NCI-H2171 (cell line): ENCODE results near the gene RNF148.

Experiments
- DNase-seq: peaks from one replicate; lab custom pipeline; 2025; lab: John Stamatoyannopoulos, UW

Gene RNF148, protein sequence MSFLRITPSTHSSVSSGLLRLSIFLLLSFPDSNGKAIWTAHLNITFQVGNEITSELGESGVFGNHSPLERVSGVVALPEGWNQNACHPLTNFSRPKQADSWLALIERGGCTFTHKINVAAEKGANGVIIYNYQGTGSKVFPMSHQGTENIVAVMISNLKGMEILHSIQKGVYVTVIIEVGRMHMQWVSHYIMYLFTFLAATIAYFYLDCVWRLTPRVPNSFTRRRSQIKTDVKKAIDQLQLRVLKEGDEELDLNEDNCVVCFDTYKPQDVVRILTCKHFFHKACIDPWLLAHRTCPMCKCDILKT

DNA sequence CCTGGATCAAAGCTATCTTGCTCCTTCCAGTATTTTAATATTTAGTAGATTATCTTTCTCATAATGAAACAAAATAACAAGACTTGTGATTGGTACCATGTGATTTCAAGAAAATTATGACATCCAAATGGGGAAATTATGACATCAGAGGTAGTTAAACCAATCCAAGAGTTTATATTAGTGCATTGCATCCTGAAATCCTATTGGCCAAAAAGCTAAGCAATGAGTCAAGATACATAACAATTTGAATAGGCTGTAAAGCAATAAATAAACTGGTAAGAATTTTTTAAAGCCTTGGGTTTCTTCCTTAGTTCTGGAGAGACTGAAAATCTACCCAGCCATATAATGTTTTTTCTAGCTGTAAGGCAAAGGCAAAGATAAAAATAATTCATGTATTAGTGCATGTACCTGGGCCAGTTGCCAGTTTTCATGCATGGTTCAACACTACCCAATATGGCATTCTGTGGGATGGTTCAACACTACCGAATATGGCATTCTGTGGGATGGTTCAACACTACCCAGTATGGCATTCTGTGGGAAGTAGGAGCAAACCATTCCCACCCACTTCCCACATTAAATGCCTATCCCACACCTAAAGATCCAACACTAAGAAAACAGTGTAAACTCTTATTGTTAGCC lies at the start of gene RNF148:
Gene RNF148, minus strand, starts transcription at position 51 of the 639 bp plus-strand sequence. CDS start 172 bp downstream, outside the sequence.
- DNase-seq = no peak

DNA sequence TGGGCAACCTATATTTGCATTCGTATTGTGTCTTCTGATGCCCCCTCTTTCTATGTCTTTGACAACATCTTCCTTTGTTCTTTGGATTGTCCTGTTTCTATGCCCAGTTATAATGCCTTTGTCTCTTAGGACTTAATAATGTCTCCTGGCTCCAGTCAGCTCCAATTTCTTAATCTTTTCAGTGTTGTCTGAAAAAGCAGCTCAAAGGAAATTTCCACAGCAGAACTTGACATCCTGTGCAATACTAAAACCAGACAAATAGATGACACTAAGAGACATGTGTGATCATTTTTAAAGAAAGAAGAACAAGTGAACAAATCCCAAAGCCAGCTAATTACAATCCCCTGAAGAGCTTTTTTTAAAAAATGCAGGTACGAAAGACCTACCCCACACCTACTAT lies 47.7 kb upstream of the RNF148 start:
- DNase-seq = no peak

DNA sequence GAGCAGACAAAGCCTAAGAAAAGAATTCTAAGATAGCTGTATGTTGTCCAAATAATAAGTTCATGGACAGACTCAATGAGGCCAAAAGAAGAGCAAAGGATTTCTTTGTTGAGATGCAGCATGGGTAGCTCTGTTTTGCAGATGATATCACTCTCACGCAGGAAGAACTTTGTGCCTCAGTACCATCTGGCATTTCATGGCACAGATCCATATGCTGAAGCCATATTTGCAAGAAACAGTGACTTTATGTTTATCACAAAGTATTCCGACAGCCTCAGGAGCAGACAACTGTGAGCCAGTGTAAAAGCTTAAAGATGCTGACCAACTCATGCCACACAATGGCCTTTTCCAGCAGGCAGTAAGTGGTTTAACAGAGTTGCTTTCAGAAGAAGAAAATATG lies 45.5 kb upstream of the RNF148 start:
- DNase-seq = peak; percentile 57

DNA sequence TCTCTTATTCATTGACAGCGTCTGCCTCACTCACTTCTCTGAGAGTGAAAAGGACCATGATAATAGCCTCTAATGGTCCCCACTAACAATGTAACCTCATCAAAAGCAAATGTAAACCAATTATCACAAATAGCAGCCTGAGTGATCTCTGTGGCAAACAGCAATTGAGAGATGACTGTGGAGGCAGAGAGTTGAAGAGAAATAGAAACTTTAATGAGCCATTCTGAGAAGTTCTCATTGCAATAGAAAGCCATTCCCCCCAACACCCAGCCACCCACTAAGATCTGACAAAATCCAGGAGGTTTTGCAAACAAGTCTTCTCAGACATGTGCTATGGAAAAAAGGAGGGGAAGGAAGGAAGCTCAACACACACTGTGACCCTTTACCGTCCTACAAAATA lies 44.2 kb upstream of the RNF148 start:
- DNase-seq = no peak

DNA sequence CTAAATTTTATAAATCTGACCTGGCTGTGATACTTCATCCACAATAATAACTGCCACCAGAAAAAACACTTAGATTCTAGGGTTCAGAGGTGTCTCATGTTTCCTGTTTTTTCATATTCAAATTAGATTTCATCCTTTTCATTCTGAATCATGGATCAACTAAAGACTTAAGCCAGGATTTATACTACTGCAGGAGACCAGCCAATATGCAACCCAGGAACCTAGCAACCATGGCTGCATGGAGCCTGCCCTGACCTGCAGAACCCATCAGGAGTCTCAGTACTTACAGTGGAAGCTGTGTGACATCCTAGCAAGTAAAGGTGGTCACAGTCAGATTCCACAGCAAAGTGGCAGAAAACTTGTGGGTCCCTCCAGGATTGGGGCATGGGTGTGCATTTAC lies 40.5 kb upstream of the RNF148 start:
- no peak for DNase-seq

DNA sequence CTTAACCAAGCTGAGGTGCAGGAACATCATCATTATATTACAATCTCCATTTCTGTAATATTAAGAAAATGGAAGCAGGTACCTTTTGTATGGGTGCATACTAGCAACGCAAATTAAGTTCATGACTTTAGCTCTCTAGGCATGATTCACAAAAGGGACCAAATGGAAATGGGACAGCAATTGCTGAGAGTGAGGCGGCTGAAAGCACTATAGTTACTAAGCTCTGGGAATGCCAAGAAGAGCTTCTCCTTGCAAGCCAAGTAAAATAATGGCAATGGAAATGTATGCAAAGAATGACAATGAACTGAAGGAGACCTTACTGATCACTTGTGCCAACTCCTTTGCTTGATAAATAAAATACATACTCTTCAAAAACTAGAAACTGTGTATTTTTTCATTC lies 36.2 kb upstream of the RNF148 start:
- no peak for DNase-seq

DNA sequence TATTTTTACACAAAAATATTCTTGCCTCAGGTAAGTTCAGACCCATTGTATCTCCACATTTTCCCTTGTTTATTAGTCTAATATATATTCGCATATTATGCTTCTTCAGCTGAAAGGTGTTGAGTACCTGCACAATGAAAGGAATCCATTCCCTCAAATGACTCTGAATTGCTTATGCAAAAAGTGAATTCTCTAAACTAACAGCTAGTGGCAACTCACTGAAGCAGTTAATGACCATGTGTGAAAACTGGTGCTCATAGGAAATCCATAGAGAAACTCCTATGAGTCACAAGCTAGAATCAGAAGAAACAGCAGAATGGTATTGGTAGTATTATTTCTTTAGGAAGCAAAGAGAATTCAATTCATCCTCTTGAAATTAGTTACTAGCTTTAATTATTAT lies 33.5 kb upstream of the RNF148 start:
- no peak for DNase-seq

DNA sequence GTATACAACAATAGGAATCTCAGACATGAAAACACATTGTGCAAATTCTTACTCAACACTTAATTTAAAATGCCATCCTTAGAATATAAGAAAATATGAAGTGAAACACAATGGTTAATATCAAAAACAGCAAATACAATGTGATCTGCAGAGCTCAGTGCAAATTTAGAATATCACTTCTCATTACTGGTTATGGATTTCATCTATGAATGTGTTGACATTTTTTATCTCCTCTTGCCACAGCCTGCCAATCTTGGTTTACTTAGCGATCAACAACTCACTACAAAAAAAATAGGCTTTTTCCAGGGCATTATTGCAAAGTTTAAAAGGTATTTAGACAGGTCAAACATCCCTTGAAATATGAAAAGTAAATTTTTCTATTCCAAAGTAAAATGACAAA lies 25.0 kb upstream of the RNF148 start:
- DNase-seq = no peak

DNA sequence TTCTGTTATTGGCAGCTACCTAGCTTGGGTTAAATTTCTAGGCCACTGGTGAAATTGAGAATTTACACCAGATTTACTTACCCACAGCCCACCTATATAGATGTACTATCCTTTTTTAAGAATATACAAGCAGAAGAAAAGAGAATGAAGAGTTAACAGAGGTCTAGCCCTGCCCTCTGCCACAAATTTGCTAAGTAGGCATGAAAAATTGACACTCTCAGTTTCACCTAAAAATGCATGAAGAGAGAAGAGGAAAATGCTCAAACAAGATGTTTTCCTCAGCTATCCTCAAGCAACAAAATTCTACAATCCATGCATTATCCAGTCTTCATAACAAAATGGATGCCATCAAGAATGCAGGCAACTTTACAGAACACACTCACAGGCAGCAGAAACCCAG lies 24.6 kb upstream of the RNF148 start:
- no peak for DNase-seq

DNA sequence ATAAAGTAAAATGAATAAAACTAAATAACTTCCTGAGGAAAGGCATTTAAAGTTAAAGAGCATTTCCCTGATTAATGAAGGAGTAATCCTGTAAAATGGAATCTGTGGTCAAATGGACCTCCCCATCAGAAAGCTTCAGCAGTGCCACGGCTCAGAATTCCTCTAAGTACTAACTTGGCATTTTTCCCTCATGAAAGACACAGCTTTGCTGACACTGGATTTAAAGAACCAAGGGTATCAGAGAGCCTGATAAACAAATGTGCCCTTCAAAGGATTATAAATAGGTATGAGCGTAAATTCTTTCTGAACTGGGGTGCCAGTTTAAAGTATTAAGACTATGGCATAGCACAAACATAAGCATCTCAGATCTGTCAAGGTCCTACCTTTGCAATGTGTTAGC lies 24.2 kb upstream of the RNF148 start:
- no peak for DNase-seq

DNA sequence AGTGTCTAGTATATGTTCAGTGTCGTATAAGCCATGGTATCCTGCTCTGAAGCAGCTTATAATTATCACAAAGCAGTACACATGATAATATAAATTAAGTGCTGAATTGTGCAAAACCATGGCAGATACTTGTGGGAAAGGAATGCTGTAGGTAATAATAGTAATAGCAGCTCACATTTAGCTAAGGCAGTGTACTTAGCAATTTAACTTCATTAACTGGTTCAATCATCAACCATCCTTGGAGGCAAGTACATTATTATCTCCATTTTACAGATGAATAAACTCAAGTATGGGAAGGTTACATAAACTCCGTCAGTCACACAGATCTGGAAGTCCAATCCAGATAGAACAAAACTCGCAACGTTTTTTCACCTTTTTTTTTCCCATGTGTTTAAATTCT lies 21.6 kb upstream of the RNF148 start:
- no peak for DNase-seq

DNA sequence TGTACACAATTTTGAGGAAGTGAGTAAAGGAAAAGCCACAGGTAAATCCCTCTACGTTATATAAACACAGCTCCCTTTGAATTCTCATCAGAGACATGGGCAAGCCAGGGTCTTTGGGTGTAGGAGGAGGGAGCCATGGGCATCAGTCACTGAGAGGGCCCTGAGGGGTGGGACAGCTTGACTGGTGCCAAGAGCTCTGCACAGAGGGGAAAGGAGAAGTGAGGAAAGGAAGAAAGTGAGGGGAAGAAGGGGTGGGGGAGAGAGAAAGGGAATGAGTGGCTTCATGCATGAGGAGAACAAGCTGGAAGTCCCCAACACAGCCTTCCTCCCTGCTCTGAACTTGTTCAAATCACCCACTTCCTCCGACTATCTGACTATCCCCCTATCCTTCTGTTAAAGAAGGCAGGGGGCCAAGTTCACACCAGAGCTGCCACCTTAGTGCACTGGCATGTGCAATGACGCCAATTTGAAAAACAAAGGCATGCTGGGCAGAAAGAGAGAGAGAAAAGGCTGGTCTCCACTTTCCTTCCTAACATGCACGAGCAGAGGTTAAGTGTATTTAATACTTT lies 16.4 kb upstream of the RNF148 start:
- DNase-seq = no peak

DNA sequence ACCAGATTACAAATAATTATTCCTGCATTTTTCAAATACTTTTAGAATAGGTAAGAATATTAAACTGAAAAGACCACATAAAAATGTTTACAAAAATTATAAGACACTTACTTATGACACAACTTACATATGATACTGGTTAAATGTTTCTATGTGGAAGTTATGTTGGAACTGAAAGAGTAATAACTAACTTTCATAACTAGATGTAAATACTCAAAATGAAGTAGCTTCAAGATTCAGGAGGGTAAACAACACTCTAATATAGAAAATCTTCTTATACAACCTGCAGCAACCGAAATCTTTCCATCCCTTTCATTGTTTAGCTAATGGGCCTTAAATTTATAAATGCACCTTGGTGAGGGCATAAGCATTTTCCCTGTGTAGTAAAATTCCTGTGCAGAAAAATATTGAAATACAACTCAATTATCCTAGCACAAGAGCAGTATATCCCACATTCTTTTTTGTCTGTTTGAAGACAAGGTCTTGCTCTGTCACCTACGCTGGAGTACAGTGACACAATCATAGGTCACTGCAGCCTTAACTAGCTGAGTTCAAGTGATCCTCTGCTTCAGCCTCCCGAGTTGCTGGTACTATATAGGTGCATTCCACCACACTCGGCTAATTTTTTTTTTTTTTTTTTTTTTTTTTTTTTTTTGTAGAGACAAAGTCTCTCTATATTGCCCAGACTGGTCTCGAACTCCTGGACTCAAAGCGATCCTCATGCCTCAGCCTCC lies 14.8 kb upstream of the RNF148 start:
- DNase-seq = no peak

DNA sequence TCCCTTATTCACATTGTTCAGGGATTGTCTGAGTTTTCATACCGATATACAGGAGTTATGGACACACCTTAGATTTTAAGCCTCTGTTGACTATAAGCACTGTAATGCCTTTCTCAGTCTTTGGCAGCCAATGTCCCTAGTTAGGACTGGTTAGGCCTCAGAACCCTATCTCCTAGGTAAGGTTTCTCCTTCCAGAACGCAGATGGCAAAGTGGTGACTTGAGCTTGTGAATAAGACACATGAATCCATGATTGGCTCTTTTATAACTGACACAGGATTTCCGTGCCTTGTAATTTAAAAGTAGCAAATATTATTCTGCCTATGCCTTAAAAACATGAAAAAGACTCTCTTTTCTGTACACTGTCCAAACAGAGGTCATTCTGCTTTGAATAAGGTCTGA lies 12.5 kb upstream of the RNF148 start:
- DNase-seq = no peak

DNA sequence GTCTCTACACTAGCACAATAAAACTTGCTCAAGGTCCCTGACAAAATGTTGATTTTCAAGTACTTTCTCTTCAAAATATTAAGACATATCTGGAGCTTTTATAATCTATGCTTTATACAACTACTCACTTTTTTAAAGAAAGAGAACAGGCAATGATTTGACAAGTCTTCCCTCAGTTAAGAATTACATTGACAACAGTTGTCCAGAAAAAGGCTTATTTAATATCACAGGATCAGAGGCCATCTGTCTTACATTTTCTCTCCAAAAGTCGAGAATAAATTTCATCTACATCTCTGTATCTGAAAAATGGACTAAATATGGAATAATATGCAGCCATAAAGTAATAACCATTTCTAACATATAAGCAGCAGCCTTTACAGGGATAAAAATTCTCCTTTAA lies 8.2 kb upstream of the RNF148 start:
- no peak for DNase-seq

DNA sequence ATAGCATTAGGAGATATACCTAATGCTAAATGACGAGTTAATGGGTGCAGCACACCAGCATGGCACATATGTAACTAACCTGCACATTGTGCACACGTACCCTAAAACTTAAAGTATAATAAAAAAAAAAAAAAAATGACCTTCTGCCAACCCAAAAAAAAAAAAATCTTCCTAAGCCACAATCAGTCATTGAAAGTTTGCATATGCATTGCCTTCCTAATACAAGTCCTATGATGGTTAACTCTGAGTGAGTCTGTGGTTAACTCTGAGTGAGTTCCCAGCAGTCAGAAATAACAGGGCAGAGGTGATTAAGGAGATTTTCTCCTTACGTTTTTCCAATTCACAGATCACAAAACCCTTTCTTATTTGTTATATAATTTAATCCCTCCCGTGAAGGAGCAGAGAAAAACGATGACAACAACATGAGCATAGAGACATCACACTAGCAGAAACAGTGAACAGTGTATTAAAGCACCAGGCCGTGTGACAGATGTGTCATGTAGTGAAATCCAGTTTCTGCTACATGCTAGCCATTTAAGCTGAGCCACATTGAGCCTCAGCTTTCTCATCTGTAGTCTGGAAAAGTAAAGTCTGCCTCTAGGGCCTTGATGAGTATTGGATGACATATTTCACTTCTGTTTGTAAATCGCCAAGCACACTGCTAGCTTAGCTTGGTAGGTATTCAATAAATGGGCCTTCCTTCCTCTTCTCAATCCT lies 7.4 kb upstream of the RNF148 start:
- DNase-seq = no peak

DNA sequence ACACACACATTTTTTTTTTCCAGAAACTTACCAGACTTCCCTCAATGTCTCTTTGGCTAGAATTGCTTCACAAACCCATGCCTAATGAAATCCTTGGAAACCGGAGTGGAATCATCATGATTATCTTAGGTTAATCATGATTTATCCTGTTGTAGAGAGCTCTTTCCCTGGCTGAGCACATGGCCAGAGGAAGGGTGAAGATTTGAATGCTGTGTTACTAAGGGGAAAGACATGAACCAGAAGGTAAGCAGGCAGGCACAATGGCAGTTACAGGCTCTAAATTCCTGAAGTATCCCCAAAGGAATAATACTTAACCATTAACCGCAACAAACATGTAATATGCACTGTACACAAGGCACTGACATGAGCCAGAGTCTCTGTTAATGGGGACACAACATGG lies 4.1 kb upstream of the RNF148 start:
- no peak for DNase-seq

DNA sequence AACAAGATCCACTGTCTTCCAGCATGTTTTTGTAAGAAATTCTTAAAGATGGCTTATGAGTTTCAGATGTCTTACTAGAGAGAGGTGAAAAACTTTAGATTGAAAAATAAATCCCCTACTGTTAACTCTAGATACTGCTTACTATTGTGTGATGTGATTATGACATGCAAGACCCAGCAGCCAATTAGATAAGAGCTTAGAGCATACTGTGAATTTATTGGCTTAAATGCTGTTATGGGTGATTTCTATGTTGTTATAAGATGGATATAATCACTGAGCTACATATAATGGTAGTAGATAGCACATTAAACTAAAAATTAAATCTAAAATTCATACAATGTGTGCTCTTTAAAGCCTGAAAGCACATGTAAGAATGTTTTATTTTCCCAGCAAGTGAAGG lies 3.7 kb downstream of the RNF148 start, which contains the start of gene RNF133:
Gene RNF133, minus strand, starts transcription at position 101 of the 400 bp plus-strand sequence. CDS start 199 bp downstream, outside the sequence.
- no peak for DNase-seq

DNA sequence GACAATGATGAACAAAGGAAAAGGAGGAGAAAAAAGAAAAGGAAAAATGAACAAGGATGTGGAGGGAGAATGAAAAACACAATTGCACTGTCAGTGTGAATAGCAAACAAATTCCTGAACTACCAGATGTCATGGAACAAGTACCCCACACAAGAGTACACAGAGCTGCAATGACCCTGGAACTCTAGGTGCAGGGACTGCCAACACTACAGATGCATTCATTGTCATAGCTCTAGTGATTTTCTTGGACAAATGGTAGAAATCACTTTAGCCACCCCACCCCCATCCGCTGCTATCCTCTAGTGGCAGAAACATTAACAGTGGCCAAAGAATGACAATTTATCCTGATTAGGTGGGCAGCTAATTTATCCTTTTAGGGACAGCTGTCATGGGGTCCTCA lies 6.9 kb downstream of the RNF148 start:
- no peak for DNase-seq

DNA sequence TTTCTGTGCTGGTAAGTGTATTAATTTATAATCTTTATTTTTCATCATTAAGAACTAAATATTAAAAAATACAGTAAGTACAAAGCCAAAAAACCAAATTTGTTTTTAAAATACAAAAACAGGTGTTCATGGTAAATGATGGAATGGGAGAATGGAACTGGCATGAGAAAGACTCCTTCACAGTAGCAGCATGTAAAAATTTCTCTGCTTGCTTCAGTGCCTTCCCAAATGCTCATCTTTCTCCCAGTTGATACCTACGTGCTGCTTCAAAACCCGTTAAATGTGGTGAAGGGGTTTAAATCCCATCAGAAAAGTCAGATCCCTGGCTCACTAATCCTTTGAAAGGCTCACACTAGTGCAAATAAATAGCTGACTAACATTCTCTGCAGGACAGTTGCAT lies 8.0 kb downstream of the RNF148 start:
- DNase-seq = no peak

DNA sequence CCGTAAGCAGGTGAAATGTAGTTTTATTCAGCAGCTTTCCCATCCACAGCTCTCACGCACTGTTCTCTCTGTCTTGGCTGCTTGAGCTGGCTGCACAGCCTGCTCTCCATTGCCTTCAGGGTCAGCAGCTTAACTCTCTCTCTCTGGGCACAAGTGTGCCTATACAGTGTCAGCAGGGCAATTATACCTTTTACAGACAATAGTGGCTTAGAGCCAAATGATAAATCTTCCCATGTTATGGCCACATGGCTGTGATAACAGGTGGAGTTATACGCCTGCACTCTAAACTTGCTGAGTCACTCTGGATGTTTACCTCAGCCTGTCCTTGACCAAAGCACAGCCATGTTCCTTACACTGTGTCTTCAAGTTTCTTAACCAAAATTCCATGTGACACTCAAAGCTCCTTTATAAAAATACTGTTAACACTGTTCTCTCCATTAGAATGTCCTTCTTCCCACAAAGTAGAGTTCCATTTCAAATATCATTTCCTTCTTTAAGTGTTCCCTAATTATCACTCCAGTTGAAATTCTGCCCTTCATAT lies 9.9 kb downstream of the RNF148 start:
- DNase-seq = no peak
